ENCODE measurements around the gene CCN2.
"Not testable (repeated sequence)": the region's sequence is repeated elsewhere in the genome, so short reads cannot be mapped to it uniquely, and the experiment has no call there.

CCN2 gene

GRCh38 chr6:131917318-131917717 lies 33.9 kb downstream of the CCN2 start:
- no peaks in the 10 kb centered on the region; the same call in 1 of the 2 replicates for H3K4me1 ChIP-seq
- no peaks in the 10 kb centered on the region for H3K9me3 ChIP-seq
- no peak overlapping the region for H3K4me3 ChIP-seq
- in situ Hi-C loops (cut with MboI; ENCODE audit: low sequenced_read_pairs) = loop anchor here (5.0 to 10.0 kb wide), 2 partner anchors 220 to 357 kb away; no protein-coding TSS in a partner anchor
- DNase-seq (ENCODE audit: low spot score in 2 of 2) = no peak
- H3K27me3 ChIP-seq (ENCODE audit: low read depth) = peaks cover 5% of the 10 kb centered on the region
- no peaks in the 10 kb centered on the region for H3K36me3 ChIP-seq (replicated peaks)

DNA sequence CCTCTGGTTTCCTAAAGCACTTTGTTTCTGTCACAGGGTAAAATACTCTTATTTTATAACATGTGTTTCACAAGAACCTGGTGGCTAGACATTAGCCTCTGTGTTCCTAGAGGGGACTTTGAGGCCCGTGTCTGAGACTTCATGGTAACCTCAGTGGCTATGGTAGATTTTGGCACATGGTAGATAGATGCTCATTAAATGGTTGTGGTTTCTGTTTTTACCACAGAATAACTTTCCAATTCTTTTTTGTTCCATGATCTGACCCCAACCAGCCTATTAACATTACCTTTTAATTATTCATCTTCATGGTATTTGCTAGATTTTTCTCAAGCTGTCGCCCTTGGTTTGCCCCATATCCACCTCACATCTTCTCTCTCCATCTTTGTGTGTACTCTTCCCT lies 34.3 kb downstream of the CCN2 start:
- H3K36me3 ChIP-seq (replicated peaks) = no peaks in the 10 kb centered on the region
- H3K27me3 ChIP-seq (ENCODE audit: low read depth) = peaks cover 9% of the 10 kb centered on the region
- H3K4me3 ChIP-seq = no peak overlapping the region
- no peaks in the 10 kb centered on the region; the same call in 1 of the 2 replicates for H3K4me1 ChIP-seq
- no peak for DNase-seq (ENCODE audit: low spot score in 2 of 2)
- in situ Hi-C loops (cut with MboI; ENCODE audit: low sequenced_read_pairs) = loop anchor here (5.0 to 10.0 kb wide), 2 partner anchors 220 to 358 kb away; no protein-coding TSS in a partner anchor
- H3K9me3 ChIP-seq = no peaks in the 10 kb centered on the region

GRCh38 chr6:131916091-131916796 lies 34.9 kb downstream of the CCN2 start:
- H3K4me3 ChIP-seq; H3K4me1 ChIP-seq; H3K9me3 ChIP-seq; H3K36me3 ChIP-seq (replicated peaks); DNase-seq (ENCODE audit: low spot score in 2 of 2): not testable (repeated sequence)
- in situ Hi-C loops (cut with MboI; ENCODE audit: low sequenced_read_pairs) = loop anchor here (5.0 to 10.0 kb wide), 2 partner anchors 219 to 359 kb away; no protein-coding TSS in a partner anchor
- peaks cover 13% of the 10 kb centered on the region for H3K27me3 ChIP-seq (ENCODE audit: low read depth)

DNA sequence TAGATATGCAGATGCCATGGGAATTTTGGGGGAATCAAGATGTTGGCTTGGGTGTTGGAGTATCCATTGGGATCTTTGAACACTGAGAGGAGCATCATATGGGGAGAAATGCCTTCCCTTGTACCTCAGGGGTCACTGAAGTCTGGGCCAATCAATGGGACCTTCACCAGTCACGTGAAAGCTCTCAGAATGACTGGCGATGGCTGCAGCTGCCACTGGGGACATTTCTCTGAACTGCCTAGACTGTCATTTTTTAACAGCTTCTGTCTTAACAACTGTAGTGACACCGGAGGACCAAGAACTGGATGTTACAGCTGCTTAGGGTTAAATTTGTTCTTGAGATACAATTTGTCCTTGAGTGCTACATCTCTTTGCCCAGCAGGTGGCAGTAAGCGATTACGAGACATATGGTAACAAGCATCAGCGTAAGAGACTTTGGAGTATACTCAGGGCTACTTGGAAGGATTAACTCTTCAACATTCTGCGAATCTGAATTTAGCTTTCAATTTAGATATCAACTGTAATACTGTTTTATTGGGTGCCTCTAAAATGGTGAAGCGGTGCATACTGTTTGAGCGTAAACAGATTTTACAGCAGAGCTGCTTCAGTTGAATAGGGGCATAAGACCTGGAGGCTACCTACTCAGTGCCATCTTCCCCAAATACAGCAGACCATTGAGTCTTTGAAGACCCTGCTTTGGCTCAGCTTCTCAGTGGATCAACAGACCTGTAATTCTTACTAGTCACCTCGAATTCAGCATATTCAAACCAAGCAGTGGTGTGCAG lies 36.0 kb downstream of the CCN2 start:
- no peaks in the 10 kb centered on the region for H3K36me3 ChIP-seq (replicated peaks)
- no peaks in the 10 kb centered on the region; the same call in 1 of the 2 replicates for H3K4me1 ChIP-seq
- H3K27me3 ChIP-seq (ENCODE audit: low read depth) = peaks cover 16% of the 10 kb centered on the region
- in situ Hi-C loops (cut with MboI; ENCODE audit: low sequenced_read_pairs) = loop anchor here (5.0 to 10.0 kb wide), 2 partner anchors 218 to 360 kb away; no protein-coding TSS in a partner anchor
- H3K9me3 ChIP-seq = no peaks in the 10 kb centered on the region
- DNase-seq (ENCODE audit: low spot score in 2 of 2) = peak; percentile 75 to 77
- no peak overlapping the region for H3K4me3 ChIP-seq

DNA sequence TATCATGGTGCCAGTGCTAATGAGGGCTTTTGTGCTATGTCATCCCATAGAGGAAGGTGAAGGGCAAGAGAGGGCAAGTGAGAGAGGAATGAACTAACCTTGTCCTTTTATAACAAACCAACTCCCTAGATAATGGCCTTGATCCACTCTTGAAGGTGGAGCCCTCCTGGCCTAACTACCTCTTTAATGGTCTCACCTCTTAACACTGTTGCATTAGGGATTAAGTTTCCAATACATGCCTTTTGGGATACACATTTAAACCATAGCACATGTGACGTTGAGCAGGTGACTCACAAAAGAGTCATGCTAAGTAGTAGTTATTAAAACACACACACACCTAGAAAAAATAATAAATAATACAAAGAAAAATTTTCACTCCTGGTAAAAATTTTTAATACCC lies 36.9 kb downstream of the CCN2 start:
- Histone ChIP-seq H3K9me3 (no peaks in the 10 kb centered on the region), H3K27me3 (ENCODE audit: low read depth) (peaks cover 16% of the 10 kb centered on the region), H3K4me1 (no peaks in the 10 kb centered on the region; the same call in 1 of the 2 replicates), H3K4me3 (no peak overlapping the region), H3K36me3 (replicated peaks) (no peaks in the 10 kb centered on the region)
- in situ Hi-C loops (cut with MboI; ENCODE audit: low sequenced_read_pairs) = loop anchor here (10.0 kb wide), 1 partner anchor 361 kb away; no protein-coding TSS in a partner anchor
- no peak for DNase-seq (ENCODE audit: low spot score in 2 of 2)

DNA sequence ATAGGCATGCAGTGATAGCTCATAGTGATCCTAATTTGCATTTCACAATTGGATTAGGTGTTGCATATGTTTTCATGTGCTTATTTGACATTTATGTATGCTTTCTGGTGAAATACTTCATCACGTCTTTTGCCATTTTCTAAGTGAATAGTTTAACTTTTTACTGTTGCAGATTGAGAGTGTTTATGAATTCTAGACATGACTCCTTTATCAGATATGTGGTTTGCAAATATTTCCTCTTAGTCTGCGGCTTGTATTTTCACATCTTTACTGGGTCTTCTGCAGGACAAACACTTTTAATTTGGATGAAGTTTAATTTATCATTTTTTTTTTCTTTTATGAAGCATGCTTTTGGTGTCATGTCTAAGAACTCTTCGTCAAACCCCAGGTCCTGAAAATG lies 39.2 kb downstream of the CCN2 start:
- Histone ChIP-seq H3K36me3 (replicated peaks) (no peaks in the 10 kb centered on the region), H3K27me3 (ENCODE audit: low read depth) (peaks cover 16% of the 10 kb centered on the region), H3K4me3 (no peak overlapping the region), H3K4me1 (no peaks in the 10 kb centered on the region; the same call in 1 of the 2 replicates), H3K9me3 (no peaks in the 10 kb centered on the region)
- in situ Hi-C loops (cut with MboI; ENCODE audit: low sequenced_read_pairs) = loop anchor here (10.0 kb wide), 1 partner anchor 363 kb away; no protein-coding TSS in a partner anchor
- DNase-seq (ENCODE audit: low spot score in 2 of 2) = no peak

GRCh38 chr6:131910956-131911355 lies 40.2 kb downstream of the CCN2 start:
- Histone ChIP-seq H3K27me3 (ENCODE audit: low read depth) (peaks cover 16% of the 10 kb centered on the region), H3K4me1 (no peaks in the 10 kb centered on the region; the same call in 1 of the 2 replicates), H3K4me3 (no peak overlapping the region), H3K36me3 (replicated peaks) (no peaks in the 10 kb centered on the region), H3K9me3 (no peaks in the 10 kb centered on the region)
- in situ Hi-C loops (cut with MboI; ENCODE audit: low sequenced_read_pairs) = loop anchor here (10.0 kb wide), 1 partner anchor 364 kb away; no protein-coding TSS in a partner anchor
- no peak for DNase-seq (ENCODE audit: low spot score in 2 of 2)

DNA sequence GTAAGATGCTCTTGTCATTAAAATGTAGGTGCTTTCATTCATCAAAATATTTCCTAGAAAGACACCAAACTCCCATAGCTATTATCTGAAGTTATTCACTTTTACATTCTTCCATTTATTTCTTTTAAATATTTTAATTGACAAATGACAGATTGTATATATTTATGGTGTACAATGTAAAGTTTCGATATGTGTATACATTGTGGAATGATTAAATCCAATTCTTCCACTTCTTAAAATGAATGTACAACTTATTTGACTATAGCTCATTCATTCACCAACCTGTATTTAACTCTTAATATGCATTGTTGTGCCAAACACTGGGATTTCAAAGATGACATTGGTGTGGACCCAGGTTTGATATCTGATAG lies 41.0 kb downstream of the CCN2 start:
- peaks cover 16% of the 10 kb centered on the region for H3K27me3 ChIP-seq (ENCODE audit: low read depth)
- no peak overlapping the region for H3K4me3 ChIP-seq
- no peaks in the 10 kb centered on the region for H3K36me3 ChIP-seq (replicated peaks)
- H3K4me1 ChIP-seq = no peaks in the 10 kb centered on the region; the same call in 1 of the 2 replicates
- H3K9me3 ChIP-seq = no peaks in the 10 kb centered on the region
- in situ Hi-C loops (cut with MboI; ENCODE audit: low sequenced_read_pairs) = loop anchor here (10.0 kb wide), 1 partner anchor 365 kb away; no protein-coding TSS in a partner anchor
- no peak for DNase-seq (ENCODE audit: low spot score in 2 of 2)

GRCh38 chr6:131909408-131910218 lies 41.6 kb downstream of the CCN2 start:
- Histone ChIP-seq H3K36me3 (replicated peaks) (no peaks in the 10 kb centered on the region), H3K4me3 (no peak overlapping the region), H3K4me1 (no peaks in the 10 kb centered on the region), H3K27me3 (ENCODE audit: low read depth) (peaks cover 16% of the 10 kb centered on the region), H3K9me3 (no peaks in the 10 kb centered on the region)
- DNase-seq (ENCODE audit: low spot score in 2 of 2) = peak; percentile 51 to 88
- in situ Hi-C loops (cut with MboI; ENCODE audit: low sequenced_read_pairs) = loop anchor here (10.0 kb wide), 1 partner anchor 365 kb away; no protein-coding TSS in a partner anchor

GRCh38 chr6:131908787-131909186 lies 42.4 kb downstream of the CCN2 start:
- in situ Hi-C loops (cut with MboI; ENCODE audit: low sequenced_read_pairs); H3K4me3 ChIP-seq: not testable (repeated sequence)

DNA sequence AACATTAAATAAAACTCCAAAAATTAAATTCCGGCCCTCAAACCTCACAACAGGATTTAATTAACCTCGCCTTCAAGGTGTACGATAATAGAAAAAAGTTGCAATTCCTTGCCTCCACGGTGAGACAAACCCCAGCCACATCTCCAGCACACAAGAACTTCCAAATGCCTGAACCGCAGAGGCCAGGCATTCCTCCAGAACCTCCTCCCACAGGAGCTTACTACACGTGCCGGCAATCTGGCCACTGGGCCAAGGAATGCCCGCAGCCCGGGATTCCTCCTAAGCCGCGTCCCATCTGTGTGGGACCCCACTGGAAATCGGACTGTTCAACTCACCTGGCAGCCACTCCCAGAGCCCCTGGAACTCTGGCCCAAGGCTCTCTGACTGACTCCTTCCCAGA lies 47.4 kb downstream of the CCN2 start:
- H3K4me1 ChIP-seq; H3K36me3 ChIP-seq (replicated peaks); DNase-seq (ENCODE audit: low spot score in 2 of 2); H3K9me3 ChIP-seq; H3K4me3 ChIP-seq; H3K27me3 ChIP-seq (ENCODE audit: low read depth); in situ Hi-C loops (cut with MboI; ENCODE audit: low sequenced_read_pairs): not testable (repeated sequence)

More at GRCh38 chr6:131908787-131909186, 42.4 kb downstream of the CCN2 start:
- not testable (repeated sequence) for H3K4me1 ChIP-seq; H3K36me3 ChIP-seq (replicated peaks); DNase-seq (ENCODE audit: low spot score in 2 of 2); H3K9me3 ChIP-seq
- H3K27me3 ChIP-seq (ENCODE audit: low read depth) = peaks cover 16% of the 10 kb centered on the region

DNA sequence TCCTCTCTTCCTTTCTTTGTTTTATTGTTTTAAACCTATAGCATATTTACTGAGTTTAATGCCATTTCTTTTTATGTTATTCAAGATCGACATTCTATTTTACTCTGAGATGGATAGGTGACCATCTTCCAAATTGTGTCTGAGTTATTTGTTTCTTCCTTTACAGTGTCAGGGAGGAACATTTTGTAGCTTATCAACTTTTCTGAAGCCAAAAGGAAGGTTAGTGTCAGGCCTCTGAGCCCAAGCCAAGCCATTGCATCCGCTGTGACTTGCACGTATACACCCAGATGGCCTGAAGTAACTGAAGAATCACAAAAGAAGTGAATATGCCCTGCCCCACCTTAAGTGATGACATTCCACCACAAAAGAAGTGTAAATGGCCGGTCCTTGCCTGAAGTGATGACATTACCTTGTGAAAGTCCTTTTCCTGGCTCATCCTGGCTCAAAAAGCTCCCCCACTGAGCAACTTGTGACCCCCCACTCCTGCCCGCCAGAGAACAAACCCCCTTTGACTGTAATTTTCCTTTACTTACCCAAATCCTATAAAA lies 49.8 kb downstream of the CCN2 start:
- DNase-seq (ENCODE audit: low spot score in 2 of 2); H3K36me3 ChIP-seq (replicated peaks); H3K9me3 ChIP-seq; H3K4me1 ChIP-seq; H3K4me3 ChIP-seq; H3K27me3 ChIP-seq (ENCODE audit: low read depth); in situ Hi-C loops (cut with MboI; ENCODE audit: low sequenced_read_pairs): not testable (repeated sequence)

DNA sequence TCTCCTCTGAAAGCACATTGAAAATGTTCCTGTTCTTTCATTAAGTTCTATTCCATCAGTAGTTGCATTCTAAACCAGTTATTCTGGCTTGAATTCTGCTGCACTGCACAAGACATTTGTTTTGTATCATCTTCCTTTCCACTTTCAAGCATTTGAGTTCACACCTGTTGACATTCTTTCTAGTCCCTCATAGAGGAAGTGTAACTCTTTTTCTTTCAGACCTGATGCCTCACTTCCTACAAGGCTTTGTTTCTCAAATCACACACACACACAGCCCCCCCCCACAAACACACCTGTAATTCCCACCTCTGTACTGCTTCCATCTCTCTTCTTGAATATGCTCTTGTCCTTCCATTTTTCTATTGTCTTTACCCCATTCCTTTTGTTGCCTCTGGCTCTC lies 50.9 kb downstream of the CCN2 start:
- no peaks in the 10 kb centered on the region for H3K27me3 ChIP-seq (ENCODE audit: low read depth)
- no peaks in the 10 kb centered on the region for H3K36me3 ChIP-seq (replicated peaks)
- no peaks in the 10 kb centered on the region for H3K4me1 ChIP-seq
- H3K4me3 ChIP-seq = no peak overlapping the region
- DNase-seq (ENCODE audit: low spot score in 2 of 2) = no peak
- in situ Hi-C loops (cut with MboI; ENCODE audit: low sequenced_read_pairs) = no loop called here
- peaks cover 5% of the 10 kb centered on the region for H3K9me3 ChIP-seq
